HEK293 (cell line): Measurements from ENCODE around the gene GALNT15.
A peak's percentile ranks its signal among the peaks of the same experiment; 100 is the strongest.

Source experiments
- CTCF ChIA-PET: fragments of 350-600 bp; formaldehyde crosslinking; extraction: SDS; loops from one replicate; lab custom pipeline; 2021; ENCODE audit warnings: antibody characterized with exemption; lab: Yijun Ruan, JAX
- POLR2A ChIA-PET: fragments of 300-600 bp; formaldehyde crosslinking; extraction: SDS; loops from one replicate; lab custom pipeline; 2020; ENCODE audit warnings: antibody characterized with exemption, inconsistent platforms; lab: Yijun Ruan, JAX
- H3K27ac ChIP-seq: fragments of 200-500 bp; sonication (Bioruptor generic); 2 replicates; pipeline ENCODE4 v1.5.1; 2014; ENCODE audit warnings: low read depth, low read length, control low read depth, inconsistent platforms; ENCODE audit errors: extremely low read depth
- H3K36me3 ChIP-seq, 2 experiments: fragments of 200-500 bp in 1 of 2; sonication (Bioruptor generic) in 1 of 2; 1 replicate in 1 of 2; 2 replicates in 1 of 2; pipeline ENCODE4 v1.5.1; 2014 to 2017; ENCODE audit warnings: inconsistent platforms in 2 of 2, low read length in 2 of 2; ENCODE audit not compliant: control insufficient read depth in 2 of 2, insufficient read depth in 1 of 2
- H3K4me1 ChIP-seq: fragments of 200-500 bp; sonication (Bioruptor generic); 2 replicates; pipeline ENCODE4 v1.5.1; 2014; ENCODE audit warnings: mild to moderate bottlenecking, low read length, inconsistent platforms; ENCODE audit not compliant: control insufficient read depth, insufficient read depth
- H3K4me3 ChIP-seq: 2 replicates; pipeline ENCODE4 v1.5.1; 2011; ENCODE audit warnings: low read depth, mild to moderate bottlenecking, control low read depth, low read length, moderate library complexity
- H3K9me3 ChIP-seq: fragments of 200-500 bp; sonication (Bioruptor generic); 2 replicates; pipeline ENCODE4 v1.5.1; 2014; ENCODE audit warnings: low read depth, low read length, inconsistent platforms; ENCODE audit not compliant: control insufficient read depth, insufficient read depth
- GLI4 ChIP-seq: fragments of 450-650 bp; formaldehyde crosslinking; IDR thresholded peaks from 2 replicates; pipeline ENCODE4 v1.5.1; 2016; ENCODE audit warnings: missing biosample characterization, missing genetic modification characterization
- GLIS1 ChIP-seq: fragments of 450-650 bp; formaldehyde crosslinking; IDR thresholded peaks from 2 replicates; pipeline ENCODE4 v1.5.1; 2016; ENCODE audit warnings: missing biosample characterization, missing genetic modification characterization
- HOXC10 ChIP-seq: sonication (generic); formaldehyde crosslinking; IDR thresholded peaks from 2 replicates; pipeline ENCODE4 v1.8.1; 2023; ENCODE audit warnings: mild to moderate bottlenecking, missing genetic modification reagents
- HOXD13 ChIP-seq: sonication (generic); formaldehyde crosslinking; IDR thresholded peaks from 2 replicates; pipeline ENCODE4 v1.8.0; 2022; ENCODE audit warnings: missing genetic modification reagents, borderline replicate concordance
- PRDM10 ChIP-seq: fragments of 450-650 bp; formaldehyde crosslinking; IDR thresholded peaks from 2 replicates; pipeline ENCODE4 v1.5.1; 2016; ENCODE audit warnings: missing biosample characterization, missing genetic modification characterization
- TRIM28 ChIP-seq: IDR thresholded peaks from 2 replicates; pipeline ENCODE4 v1.6.1; 2011; ENCODE audit warnings: low read length, control low read depth, borderline replicate concordance
- ZNF335 ChIP-seq: fragments of 450-650 bp; formaldehyde crosslinking; conservative IDR thresholded peaks from 2 replicates; pipeline ENCODE4 v1.5.1; 2016; ENCODE audit warnings: missing biosample characterization, missing genetic modification characterization
- ZNF350 ChIP-seq: fragments of 450-650 bp; formaldehyde crosslinking; IDR thresholded peaks from 2 replicates; pipeline ENCODE4 v1.5.0; 2017; ENCODE audit warnings: missing biosample characterization, mild to moderate bottlenecking, missing genetic modification characterization
- ZNF501 ChIP-seq: fragments of 450-650 bp; formaldehyde crosslinking; IDR thresholded peaks from 2 replicates; pipeline ENCODE4 v1.5.1; 2016; ENCODE audit warnings: missing biosample characterization, missing genetic modification characterization
- ZNF560 ChIP-seq: fragments of 450-650 bp; formaldehyde crosslinking; IDR thresholded peaks from 2 replicates; pipeline ENCODE4 v1.5.1; 2017; ENCODE audit warnings: missing biosample characterization, missing genetic modification characterization, borderline replicate concordance
- ZSCAN16 ChIP-seq: fragments of 450-650 bp; formaldehyde crosslinking; IDR thresholded peaks from 2 replicates; pipeline ENCODE4 v1.5.1; 2016; ENCODE audit warnings: missing biosample characterization, missing genetic modification characterization
- ZSCAN4 ChIP-seq: fragments of 450-650 bp; formaldehyde crosslinking; IDR thresholded peaks from 2 replicates; pipeline ENCODE4 v1.5.1; 2017; ENCODE audit warnings: missing biosample characterization, missing genetic modification characterization
- TF ChIP-seq, protein P1 (sequence below): fragments of 450-650 bp; formaldehyde crosslinking; IDR thresholded peaks from 2 replicates; pipeline ENCODE4 v1.5.1; 2016; ENCODE audit warnings: missing biosample characterization, missing genetic modification characterization
- TF ChIP-seq, protein P2 (sequence below): fragments of 450-650 bp; formaldehyde crosslinking; IDR thresholded peaks from 2 replicates; pipeline ENCODE4 v1.5.1; 2016; ENCODE audit warnings: missing biosample characterization, missing genetic modification characterization, low read depth

Gene GALNT15

GRCh38 chr3:16171009-16171408 is 3.5 kb upstream of the GALNT15 start:
- Histone ChIP-seq H3K27ac (no peak overlapping the region), H3K9me3 (no peaks in the 10 kb centered on the region), H3K36me3 (no peaks in the 10 kb centered on the region), H3K4me1 (no peaks in the 10 kb centered on the region; the same call in 1 of the 2 replicates), H3K4me3 (no peak overlapping the region)
- ChIA-PET POLR2A (no interaction called here), CTCF (interaction anchor here (1.1 to 1.2 kb wide), 2 partner anchors 122 to 123 kb away, joined by 3 to 5 read pairs; no protein-coding TSS in a partner anchor)
- TF ChIP-seq GLIS1 (tag by site-specific recombination): peak; percentile 98
- no peak for TF ChIP-seq TRIM28

GRCh38 chr3:16171825-16172224 is 2.7 kb upstream of the GALNT15 start:
- CTCF ChIA-PET: interaction anchor here (0.6 kb wide), 1 partner anchor 134 kb away, joined by 3 read pairs; no protein-coding TSS in a partner anchor
- no peaks in the 10 kb centered on the region for H3K9me3 ChIP-seq
- H3K4me1 ChIP-seq: no peaks in the 10 kb centered on the region; the same call in 1 of the 2 replicates
- no peaks in the 10 kb centered on the region for H3K36me3 ChIP-seq
- no peak overlapping the region for H3K4me3 ChIP-seq
- POLR2A ChIA-PET: no interaction called here
- H3K27ac ChIP-seq: no peak overlapping the region
- TF ChIP-seq ZNF560 (tag by site-specific recombination) (no peak), ZSCAN4 (no peak), ZNF335 (tag by site-specific recombination) (no peak), ZNF350 (tag by site-specific recombination) (no peak), PRDM10 (tag by site-specific recombination) (no peak), HOXC10 (no peak), ZSCAN16 (tag by site-specific recombination) (no peak), GLI4 (tag by site-specific recombination) (no peak), ZNF501 (tag by site-specific recombination) (no peak), HOXD13 (CRISPR knock-in tag) (no peak)
- TF ChIP-seq, protein P1, sequence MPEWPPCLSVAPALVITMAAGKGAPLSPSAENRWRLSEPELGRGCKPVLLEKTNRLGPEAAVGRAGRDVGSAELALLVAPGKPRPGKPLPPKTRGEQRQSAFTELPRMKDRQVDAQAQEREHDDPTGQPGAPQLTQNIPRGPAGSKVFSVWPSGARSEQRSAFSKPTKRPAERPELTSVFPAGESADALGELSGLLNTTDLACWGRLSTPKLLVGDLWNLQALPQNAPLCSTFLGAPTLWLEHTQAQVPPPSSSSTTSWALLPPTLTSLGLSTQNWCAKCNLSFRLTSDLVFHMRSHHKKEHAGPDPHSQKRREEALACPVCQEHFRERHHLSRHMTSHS (tag by site-specific recombination): no peak
- TF ChIP-seq, protein P2, sequence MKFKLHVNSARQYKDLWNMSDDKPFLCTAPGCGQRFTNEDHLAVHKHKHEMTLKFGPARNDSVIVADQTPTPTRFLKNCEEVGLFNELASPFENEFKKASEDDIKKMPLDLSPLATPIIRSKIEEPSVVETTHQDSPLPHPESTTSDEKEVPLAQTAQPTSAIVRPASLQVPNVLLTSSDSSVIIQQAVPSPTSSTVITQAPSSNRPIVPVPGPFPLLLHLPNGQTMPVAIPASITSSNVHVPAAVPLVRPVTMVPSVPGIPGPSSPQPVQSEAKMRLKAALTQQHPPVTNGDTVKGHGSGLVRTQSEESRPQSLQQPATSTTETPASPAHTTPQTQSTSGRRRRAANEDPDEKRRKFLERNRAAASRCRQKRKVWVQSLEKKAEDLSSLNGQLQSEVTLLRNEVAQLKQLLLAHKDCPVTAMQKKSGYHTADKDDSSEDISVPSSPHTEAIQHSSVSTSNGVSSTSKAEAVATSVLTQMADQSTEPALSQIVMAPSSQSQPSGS (tag by site-specific recombination): no peak
